Myocyte (in vitro differentiated cells): ENCODE measurements around the gene EGFR. TPM values are rescaled to one million over a fixed set of nuclear protein-coding genes. Genes with fewer than 3 reads are reported as not detected.

ENCODE experiments used
- DNase-seq: peaks from one replicate; pipeline ENCODE4 v3.0.0-alpha.2; 2012; ENCODE audit warnings: low read depth
- total RNA-seq: library from RNA; depleted of rRNA; stranded (reverse); fragments of >200 nt; gene quantifications from 2 replicates; pipeline ENCODE4 v1.2.3, GENCODE V29; 2014

Gene EGFR
- total RNA-seq, 1 donor from 2014 or later = 22.5 TPM

DNA sequence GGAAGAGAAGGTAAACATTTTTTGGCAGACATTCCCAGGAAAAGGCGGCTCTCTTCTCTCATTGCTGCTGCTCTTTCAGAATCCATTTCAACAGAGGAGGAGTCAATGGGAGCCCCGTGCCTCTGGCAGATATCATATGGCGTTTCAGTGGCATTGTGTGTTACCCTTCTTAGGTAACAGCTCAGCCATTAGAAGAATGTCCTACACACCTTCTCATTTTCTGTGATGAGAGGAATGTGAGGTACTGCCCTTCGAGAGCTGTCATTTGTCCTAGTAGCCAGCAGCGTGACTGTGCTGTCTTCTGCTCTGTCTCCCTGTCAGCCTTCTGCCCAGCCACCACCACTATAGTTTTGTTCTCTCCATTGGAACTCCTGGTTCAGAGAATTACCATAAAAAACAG is 102.4 kb downstream of the EGFR start:
- no peak for DNase-seq

DNA sequence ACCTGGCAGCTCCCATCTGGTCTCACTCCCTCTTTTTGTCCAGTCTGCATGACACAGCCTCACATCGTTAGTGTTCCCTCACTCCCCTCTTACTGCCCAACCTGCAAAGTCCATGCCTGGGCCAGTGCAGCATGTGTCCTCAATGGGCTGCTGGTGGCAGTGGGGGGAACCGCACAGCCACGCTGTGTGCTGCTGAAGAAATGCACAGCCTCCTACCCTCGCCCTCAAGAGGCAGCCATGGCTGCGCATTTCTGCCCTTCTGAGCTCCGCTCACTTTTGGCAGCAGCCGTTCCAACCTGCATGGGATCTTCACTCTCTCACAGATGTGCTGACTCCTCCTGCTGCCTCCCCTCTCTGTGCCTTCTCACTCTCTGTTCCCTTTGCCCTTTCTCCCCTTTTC is 103.4 kb downstream of the EGFR start:
- DNase-seq = no peak

DNA sequence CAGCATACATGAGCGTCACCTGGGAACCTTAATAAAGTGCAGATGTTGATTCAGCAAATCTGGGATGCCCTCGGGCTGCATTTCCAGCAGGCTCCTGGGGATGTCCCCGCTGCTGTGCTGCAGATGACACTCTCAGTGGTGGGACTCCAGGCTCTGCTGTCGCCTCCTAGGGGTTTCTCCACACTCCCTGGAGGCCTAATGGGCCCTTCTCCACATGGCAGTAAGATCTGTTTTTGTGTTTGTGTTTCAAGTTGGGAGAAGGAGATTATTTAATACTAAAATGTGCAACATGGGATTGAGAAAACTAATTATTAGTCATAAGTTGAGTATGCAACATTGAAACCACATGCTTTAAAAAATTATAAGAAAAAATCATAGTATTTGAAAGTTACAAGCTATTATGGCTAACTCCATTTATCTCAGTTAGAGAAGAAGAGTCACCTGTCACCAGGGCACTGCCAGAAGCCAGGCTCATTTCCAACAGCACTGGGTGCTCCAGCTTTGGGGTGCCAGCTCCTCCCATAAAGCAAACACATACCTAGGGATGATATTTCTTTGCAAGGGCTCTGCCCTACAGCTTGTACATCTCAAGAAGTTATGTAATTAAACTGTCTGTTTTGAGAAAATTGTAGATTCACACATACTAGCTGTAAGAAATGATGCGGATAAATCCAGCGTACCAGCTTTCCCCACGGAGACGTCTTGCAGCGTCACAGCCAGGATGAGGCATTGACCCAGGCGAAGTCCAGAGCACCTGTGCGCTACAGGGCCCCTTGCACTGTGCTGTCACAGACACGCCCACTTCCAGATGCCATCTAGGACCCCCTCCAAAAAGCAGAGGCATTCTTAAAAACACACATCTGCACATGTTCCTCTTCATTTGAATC is 106.4 kb downstream of the EGFR start:
- DNase-seq = no peak

DNA sequence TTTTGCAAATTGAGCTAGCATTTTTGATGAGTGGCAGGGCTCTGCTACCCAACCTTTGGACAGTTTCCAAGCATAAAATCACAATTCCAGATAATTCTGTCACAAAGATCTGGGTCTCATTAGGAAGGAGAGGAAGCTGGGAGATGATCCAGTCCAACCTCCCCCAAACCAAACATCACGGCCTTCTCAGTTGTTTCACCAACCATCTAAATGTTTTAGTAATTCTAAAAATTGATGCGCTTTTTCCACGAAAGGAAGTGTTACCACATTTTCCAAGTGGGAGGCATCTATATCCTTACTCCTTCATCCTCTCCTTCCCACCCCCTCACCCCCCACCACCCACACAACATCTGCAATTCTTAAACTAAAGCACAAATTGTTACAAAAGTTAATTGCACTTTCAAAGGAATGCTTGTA is 108.3 kb downstream of the EGFR start:
- no peak for DNase-seq

DNA sequence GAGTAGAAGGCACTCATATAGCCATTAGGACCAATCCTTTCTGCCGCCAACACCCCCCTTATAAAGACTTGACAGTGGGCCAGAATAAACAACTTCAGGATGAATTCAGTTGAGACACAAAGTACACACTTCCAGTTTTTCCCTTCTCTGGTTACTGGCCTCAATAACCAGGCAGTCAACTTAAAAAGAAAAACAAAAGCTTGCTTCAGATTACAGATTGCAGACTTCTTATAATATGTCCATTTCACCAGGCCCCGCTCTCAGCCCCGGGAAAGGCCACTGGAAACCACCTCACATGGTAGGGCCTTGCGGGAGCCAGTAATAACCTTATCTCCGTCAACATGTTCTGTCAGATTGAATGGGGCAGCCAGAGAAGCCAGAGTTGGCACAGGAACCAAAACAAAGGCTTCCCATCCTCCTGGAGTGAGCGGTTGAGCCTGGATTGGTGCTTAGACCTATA is 108.8 kb downstream of the EGFR start:
- DNase-seq = peak; percentile 25

DNA sequence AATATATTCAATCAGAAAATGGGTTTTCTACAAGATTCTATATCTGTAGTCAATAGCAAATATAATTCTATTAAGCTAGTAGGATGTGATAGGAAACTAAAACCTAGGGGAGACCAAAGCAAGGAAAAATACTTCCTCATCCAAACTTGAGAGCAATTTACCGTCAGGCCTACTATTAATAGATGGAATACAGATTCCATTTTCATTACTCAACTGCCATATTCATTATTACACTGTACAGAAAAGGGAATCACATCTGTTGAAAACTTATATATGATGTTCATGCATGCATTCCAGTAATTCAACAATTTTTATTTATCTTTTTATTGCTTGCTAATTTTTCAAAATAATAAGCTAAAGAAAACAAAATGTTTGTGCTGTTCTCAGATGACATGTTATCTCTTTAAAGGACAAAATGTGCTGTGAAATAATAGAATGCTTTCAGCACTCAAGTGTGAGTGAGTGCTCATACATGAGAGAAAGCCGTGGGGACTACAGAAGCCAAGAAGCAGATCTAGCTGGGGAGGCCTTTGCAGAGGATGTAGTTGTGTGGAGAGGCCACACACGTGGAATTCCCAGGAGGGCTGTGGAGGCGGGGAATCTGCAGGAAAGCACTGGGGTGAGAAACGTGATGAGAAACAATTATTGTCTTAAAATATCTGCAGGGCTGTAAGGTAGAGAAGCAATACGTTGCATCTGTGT is 110.0 kb downstream of the EGFR start:
- peak; percentile 61 for DNase-seq

DNA sequence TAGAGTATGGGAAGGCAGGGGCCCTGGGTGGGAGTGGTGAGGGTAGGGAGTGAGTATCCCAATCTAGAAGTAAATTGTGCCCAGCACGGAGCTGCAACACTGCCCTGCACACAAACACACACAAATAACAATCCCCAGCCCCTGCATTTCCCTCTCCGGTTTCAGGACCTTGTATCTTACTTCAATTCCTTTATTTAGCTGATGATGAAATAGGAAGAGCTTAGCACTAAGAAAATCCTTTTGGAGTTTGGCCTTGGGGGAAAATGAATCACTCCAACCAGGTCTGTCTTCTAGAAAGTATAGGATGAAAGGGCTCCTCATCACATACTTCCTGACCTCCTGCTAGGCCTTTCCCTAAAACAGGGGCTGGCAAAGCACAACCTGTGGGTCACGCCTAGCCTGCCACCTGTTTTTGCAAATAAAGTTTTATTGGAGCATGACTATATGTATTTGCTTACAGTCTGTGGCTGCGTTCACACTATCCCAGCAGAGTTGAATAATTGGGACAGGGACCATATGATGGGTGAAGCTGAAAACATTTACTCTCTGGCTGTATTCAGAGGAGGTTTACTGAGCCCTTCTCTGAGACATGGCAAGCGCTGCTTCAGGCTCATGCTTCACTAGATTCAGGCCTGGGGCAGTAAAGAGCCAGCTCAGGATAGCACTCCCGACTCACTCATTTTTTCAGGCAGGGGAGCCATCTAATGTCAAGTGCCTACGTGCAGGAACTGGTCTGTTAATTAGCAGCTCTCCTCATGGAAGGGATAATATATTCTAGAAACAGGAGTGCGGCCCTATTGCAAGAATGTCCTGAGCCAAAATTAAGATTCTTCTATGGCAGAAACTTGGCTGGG is 111.0 kb downstream of the EGFR start:
- DNase-seq = peak; percentile 85

DNA sequence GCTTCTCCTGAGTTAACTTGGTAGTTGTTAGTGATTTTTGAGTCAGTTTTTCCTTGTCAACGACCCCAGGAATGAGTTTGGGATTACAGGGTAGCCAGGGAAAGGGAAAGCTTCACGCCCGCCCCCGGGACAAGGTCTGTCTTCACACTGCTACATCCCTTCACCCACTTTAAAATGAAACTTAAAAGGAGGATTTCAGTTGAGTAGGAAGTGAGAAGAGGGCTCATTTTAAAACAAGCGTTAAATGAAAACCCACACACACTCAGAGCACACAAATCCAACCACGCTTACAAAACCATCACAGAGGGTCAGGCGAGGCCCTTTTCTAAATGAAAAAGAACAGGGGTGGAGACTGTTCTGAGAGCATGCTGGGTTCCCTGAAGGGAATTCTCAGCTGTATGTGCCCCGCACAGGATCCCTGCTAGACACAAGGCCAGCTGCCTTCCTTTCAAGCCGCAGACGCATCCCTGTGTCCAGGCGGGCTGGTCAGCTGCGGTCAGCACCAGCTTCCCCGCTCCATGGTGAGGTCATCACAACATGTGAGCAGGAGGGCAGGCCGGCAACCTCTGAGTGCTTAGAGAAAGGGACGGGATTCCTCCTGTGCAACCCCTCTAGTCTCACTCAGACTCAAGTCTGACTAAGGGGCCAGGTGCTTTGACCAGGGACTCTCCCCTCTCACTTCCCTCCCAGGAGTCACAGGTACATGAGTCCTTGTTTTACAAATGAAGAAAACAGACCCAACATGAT is 111.8 kb downstream of the EGFR start:
- peak; percentile 99 for DNase-seq

DNA sequence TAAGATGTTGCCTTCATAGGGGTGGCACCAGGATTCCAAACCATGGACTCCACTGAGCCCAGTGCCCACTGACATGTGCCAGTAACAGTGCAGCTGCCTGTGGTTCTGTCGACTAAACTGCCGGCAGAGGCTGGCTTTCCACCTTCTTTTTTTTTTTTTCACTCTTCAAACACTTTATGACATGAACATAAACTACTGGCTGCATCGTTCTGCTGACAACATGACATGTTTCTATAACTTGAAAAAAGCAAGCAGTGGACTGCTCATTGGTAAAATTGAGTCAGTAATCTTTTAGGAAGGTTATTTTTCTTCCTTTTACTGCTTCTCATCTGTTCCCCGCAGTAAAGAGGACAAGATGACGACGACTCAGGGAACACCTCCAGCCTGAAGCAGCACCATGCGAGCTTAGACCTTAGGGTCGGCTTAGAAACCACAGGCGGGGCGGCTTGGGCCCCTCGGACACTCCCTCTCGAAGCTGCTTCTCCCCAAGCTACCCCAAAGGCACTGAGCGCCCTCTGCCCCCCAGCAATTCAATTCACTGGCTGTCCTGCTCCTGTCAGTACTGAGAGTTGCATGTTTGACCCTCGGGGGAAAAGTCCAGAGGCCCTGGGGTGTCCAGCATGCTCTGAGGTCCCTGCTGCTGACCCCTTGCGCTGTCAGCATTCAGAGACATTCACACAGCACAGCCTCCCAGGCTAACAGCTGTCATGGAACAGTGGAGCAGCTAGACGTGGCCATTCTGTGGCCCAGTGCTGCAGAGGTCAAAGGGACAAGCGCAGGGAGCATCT is 112.5 kb downstream of the EGFR start:
- DNase-seq = peak; percentile 74

DNA sequence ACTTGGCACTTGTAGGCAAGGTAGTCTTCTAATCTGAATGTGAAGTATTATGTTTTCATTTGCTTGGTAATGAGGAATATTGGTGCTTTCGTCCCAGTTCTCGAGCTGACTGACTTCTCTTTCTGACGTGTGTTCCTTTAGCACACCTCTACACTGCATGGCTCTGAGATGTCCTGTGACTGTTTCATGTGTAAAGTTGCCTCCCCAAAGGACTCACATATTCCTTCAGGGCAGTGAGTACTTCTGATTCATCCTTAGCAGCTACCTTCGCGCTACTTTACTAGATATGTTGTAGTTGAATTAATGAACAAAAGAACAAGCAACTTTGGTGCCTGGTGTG is 113.7 kb downstream of the EGFR start:
- no peak for DNase-seq

GRCh38 chr7:55132890-55133551 is 114.2 kb downstream of the EGFR start:
- DNase-seq = peak; percentile 98

DNA sequence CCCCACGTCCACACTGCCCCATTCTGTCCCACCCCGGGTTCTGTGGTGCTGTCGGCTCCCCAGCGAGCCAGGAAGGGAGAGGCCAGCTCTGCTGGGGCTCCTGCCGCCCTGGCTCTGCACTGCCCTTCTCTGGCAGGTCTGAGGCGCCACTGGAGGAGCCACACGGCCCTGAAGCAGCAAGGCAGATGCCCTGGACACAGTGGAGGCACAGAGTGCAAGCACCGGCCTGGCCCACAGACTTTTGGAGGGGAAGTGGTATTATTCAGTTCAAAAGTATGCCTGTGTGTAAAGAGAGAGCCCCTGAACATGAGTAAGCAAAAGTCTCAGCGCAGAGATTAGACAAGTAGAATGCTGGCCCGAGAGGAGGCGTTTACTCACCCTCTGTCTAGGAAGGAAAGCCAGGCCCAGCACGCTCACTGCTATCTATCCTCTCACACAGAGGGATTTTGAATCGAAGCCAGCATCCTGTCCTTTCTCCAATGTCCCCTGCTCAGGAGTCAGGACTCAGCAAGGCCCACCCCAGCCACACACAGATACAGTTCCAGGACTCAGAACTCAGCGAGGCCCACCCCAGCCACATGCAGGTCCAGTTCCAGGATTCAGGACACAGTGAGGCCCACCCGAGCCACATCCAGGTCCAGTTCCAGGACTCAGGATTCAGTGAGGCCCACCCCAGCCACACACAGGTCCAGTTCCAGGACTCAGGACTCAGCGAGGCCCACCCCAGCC is 115.0 kb downstream of the EGFR start:
- DNase-seq = peak; percentile 95

GRCh38 chr7:55134359-55134725 is 115.5 kb downstream of the EGFR start:
- no peak for DNase-seq

DNA sequence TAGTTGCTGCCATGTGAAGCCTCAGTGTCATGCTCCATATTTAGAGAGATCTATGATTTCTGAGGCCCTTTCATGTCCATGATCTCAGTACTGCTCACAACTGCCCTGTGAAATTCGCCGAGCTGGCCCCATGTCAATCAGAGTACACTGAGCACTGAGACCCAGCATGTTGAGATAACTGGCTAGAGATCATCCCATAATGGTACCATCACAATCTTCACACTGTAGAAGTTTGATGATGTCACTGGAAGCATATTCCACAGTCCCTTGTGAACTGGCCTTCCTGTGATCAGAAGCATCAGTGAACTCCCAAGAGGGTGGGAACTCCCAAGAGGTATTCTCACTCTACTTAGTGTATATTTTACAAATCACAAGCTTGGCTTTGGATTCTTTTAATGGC is 116.0 kb downstream of the EGFR start:
- no peak for DNase-seq

- no peak for DNase-seq
These were observed 116.6 kb downstream of the EGFR start for GRCh38 chr7:55135462-55135861.

DNA sequence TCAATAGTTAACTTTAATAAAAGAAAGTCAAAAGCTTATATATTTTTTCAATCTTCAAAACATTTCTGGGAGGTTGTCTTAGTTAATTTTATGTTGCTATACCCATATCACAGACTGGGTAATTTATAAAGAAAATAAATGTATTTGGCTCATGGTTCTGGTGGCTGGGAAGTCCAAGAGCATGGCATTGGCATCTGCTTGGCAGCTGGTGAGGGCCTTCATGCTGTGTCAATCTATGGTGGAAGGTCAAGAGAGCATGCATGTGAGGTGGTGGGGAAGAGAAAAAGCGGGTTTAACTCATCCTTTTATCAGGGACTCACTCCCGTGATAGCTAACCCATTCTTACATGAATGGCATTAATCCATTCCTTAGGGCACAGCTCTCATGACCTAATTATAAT is 119.8 kb downstream of the EGFR start:
- DNase-seq = no peak

DNA sequence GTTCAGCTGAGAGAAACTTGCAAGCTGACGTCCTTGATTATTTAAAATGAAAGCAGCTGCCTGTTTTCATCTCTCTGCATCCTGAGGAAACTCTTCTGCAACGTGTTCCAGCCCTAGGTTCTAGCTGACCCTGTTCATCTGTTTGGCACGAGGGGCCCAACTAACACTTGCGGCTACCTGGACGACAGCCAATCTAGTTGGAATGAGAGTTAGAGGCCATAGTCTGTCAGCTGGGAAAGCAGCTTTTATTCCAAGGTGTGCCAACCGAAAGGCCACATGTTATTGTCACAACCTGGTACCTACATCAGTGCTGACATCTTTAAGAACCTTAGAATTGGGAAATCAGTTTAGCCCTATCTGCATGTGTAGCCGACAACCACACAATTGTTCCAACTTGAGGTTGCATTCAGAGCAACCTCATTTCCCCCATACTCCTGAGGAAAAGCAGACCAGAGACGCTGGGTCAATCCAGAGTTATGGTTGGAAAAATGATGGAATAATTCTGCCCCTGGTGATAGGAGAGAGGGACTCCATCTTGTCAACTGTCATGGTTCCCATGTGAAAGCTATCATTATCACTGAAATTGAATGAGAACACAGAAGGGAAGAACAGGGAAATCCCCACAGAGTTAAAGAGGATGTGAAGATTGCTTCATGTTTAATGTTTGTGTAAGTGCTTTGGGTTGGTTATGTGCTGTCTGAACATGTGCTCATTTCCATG is 121.6 kb downstream of the EGFR start:
- DNase-seq = peak; percentile 81

- no peak for DNase-seq
These were observed 122.1 kb downstream of the EGFR start for GRCh38 chr7:55140941-55141278.
